Mesendoderm (in vitro differentiated cells): ENCODE measurements around the gene UVSSA.
A peak's percentile ranks its signal among the peaks of the same experiment; 100 is the strongest.

Experiments used
- DNase-seq: peaks from one replicate; pipeline ENCODE4 v3.0.0; 2013
- H2AK5ac ChIP-seq: 2 replicates; pipeline ENCODE4 v1.6.1; 2013; ENCODE audit warnings: low read length, inconsistent platforms
- H2BK120ac ChIP-seq: 2 replicates; pipeline ENCODE4 v1.6.1; 2013; ENCODE audit warnings: low read depth, mild to moderate bottlenecking, low read length, moderate library complexity, mixed read lengths
- H2BK15ac ChIP-seq: replicated peaks from 2 replicates; pipeline ENCODE4 v1.6.1; 2013; ENCODE audit warnings: low read depth, mild to moderate bottlenecking, moderate library complexity
- H2BK5ac ChIP-seq: 2 replicates; pipeline ENCODE4 v1.6.1; 2013; ENCODE audit warnings: low read length, inconsistent platforms
- H3K18ac ChIP-seq: 2 replicates; pipeline ENCODE4 v1.6.1; 2013; ENCODE audit warnings: mild to moderate bottlenecking, low read length, mixed read lengths
- H3K23ac ChIP-seq: one replicate; pipeline ENCODE4 v1.6.1; 2013; ENCODE audit warnings: low read length
- H3K27ac ChIP-seq: 2 replicates; pipeline ENCODE4 v1.5.1; 2013; ENCODE audit warnings: low read depth, mild to moderate bottlenecking, inconsistent platforms, low read length, moderate library complexity
- H3K27me3 ChIP-seq: 2 replicates; pipeline ENCODE4 v1.6.1; 2013; ENCODE audit warnings: low read length, control low read depth, mild to moderate bottlenecking, inconsistent platforms; ENCODE audit not compliant: insufficient read depth, poor library complexity
- H3K36me3 ChIP-seq: 2 replicates; pipeline ENCODE4 v1.6.1; 2013; ENCODE audit warnings: low read length, inconsistent platforms; ENCODE audit not compliant: control insufficient read depth, insufficient read depth
- H3K4ac ChIP-seq: one replicate; pipeline ENCODE4 v1.6.1; 2013; ENCODE audit warnings: low read depth, mild to moderate bottlenecking, low read length, moderate library complexity
- H3K4me1 ChIP-seq: 2 replicates; pipeline ENCODE4 v1.6.1; 2013; ENCODE audit warnings: low read depth, low read length, inconsistent platforms; ENCODE audit not compliant: control insufficient read depth
- H3K4me2 ChIP-seq: 2 replicates; pipeline ENCODE4 v1.6.1; 2013; ENCODE audit warnings: low read length
- H3K4me3 ChIP-seq: 2 replicates; pipeline ENCODE4 v1.5.1; 2013; ENCODE audit warnings: mild to moderate bottlenecking, low read length
- H3K56ac ChIP-seq: one replicate; pipeline ENCODE4 v1.6.1; 2013; ENCODE audit warnings: low read length
- H3K79me1 ChIP-seq: 2 replicates; pipeline ENCODE4 v1.6.1; 2013; ENCODE audit warnings: low read length, inconsistent platforms
- H3K79me2 ChIP-seq: 2 replicates; pipeline ENCODE4 v1.6.1; 2013; ENCODE audit warnings: mild to moderate bottlenecking, low read length; ENCODE audit not compliant: control insufficient read depth, insufficient read depth
- H3K9ac ChIP-seq: 2 replicates; pipeline ENCODE4 v1.6.1; 2013; ENCODE audit warnings: low read length, inconsistent platforms
- H4K5ac ChIP-seq: one replicate; pipeline ENCODE4 v1.6.1; 2013; ENCODE audit warnings: low read length
- H4K8ac ChIP-seq: one replicate; pipeline ENCODE4 v1.6.1; 2013; ENCODE audit warnings: low read depth, mild to moderate bottlenecking, control low read depth, low read length, moderate library complexity
- WGBS: extraction: QIAGEN DNeasy Blood & Tissue Kit; methylation state at CpG from one replicate; pipeline ENCODE4 v1.1.7; 2013; ENCODE audit warnings: low lambda C conversion rate, missing lambda C conversion rate; ENCODE audit not compliant: insufficient coverage; ENCODE audit errors: extremely low coverage; 5-methylcytosine and 5-hydroxymethylcytosine counted together

UVSSA gene

DNA sequence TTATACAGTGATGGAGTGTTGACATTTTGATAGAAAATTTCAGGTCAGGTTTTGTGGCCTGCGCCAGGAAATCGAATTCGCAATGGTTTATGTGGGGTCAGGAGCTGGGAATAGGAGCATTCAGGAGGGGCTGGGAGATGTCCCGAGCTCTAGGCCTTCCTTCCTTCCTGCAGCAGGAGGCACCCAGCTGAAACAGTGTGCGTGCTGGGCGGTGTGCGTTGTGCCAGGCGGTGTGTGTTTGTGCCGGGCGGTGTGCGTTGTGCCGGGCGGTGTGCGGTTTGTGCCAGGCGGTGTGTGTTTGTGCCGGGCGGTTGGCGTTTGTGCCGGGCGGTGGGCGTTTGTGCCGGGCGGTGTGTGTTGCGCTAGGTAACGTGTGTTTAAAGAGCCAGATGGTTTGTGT is 1.7 kb downstream of the UVSSA start:
- WGBS, result no CpG with 5 or more reads among the region's 25 CpGs
- no peak for DNase-seq
- no peak overlapping the region for H4K5ac ChIP-seq
- H3K36me3 ChIP-seq, result no peaks in the 10 kb centered on the region
- H2BK15ac ChIP-seq, result no peak overlapping the region
- no peaks in the 10 kb centered on the region for H3K27me3 ChIP-seq
- no peak overlapping the region for H2BK120ac ChIP-seq
- H3K4me1 ChIP-seq, result no peaks in the 10 kb centered on the region
- no peak overlapping the region for H3K18ac ChIP-seq
- no peak overlapping the region for H3K23ac ChIP-seq
- H3K4me2 ChIP-seq, result no peak overlapping the region
- no peak overlapping the region for H2BK5ac ChIP-seq
- no peak overlapping the region for H3K9ac ChIP-seq
- no peak overlapping the region for H2AK5ac ChIP-seq
- H3K27ac ChIP-seq, result no peak overlapping the region
- no peak overlapping the region for H3K4me3 ChIP-seq
- no peaks in the 10 kb centered on the region for H3K79me2 ChIP-seq
- H3K4ac ChIP-seq, result no peak overlapping the region
- no peak overlapping the region for H3K56ac ChIP-seq
- peaks cover 7% of the 10 kb centered on the region for H3K79me1 ChIP-seq
- no peak overlapping the region for H4K8ac ChIP-seq

DNA sequence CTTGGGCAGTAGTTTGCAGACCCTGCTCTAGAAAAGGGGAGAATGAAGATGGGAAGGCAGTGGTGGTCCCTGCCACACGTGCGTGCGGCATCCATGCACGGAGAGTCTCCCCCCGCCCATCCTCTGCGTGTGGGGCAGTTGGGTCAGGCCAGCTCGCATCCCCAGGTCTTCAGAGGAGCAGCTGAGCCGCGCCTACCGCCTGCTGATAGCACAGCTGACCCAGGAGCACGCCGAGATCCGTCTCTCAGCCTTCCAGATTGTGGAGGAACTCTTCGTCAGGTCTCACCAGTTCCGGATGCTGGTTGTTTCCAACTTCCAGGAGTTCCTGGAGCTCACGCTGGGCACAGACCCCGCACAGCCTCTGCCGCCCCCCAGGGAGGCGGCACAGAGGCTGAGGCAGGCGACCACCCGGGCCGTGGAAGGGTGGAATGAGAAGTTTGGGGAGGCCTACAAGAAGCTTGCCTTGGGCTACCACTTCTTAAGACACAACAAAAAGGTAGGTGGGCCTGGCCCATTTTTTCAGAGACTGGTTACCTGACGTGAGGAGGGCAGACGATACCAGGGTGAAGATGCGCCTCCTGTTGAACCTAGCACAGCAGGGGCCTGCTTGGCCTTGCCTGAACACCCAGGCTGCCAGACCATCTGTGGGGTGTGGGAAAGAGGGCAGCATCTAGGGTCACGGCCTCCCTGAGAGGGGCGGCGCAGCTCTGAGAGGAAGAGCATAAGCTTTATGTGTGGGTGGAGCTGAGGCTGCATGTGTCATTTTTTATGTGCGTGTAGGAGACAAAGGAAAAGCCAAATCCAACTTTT is 2.6 kb downstream of the UVSSA start:
- Histone ChIP-seq H2BK15ac (no peak overlapping the region), H3K79me1 (peaks cover 7% of the 10 kb centered on the region), H4K5ac (no peak overlapping the region), H3K4me3 (no peak overlapping the region), H3K27ac (no peak overlapping the region), H3K27me3 (no peaks in the 10 kb centered on the region), H4K8ac (no peak overlapping the region), H3K4ac (no peak overlapping the region), H2BK5ac (no peak overlapping the region), H3K23ac (no peak overlapping the region), H3K56ac (no peak overlapping the region), H3K79me2 (no peaks in the 10 kb centered on the region), H2BK120ac (no peak overlapping the region), H3K9ac (no peak overlapping the region), H3K18ac (no peak overlapping the region), H2AK5ac (no peak overlapping the region), H3K36me3 (no peaks in the 10 kb centered on the region), H3K4me1 (no peaks in the 10 kb centered on the region), H3K4me2 (no peak overlapping the region)
- WGBS, result no CpG with 5 or more reads among the region's 29 CpGs
- no peak for DNase-seq

DNA sequence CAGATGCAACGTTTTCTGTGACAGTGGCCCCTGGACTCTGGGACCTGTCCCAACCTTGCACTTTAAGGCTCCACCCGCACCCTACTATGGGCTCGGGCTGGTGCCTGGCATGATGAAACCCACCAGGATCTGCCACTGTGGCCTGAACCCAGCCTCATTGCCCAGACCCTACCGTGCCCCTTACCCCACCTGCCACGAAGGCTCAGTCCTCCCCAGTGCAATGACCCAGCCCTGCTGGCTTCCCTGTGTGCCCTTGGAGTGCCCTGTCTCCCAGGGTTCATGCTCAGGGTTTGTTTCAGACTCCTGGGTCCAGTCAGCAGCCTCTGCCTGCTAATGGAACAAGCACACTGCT is 3.1 kb downstream of the UVSSA start:
- no peaks in the 10 kb centered on the region for H3K4me1 ChIP-seq

DNA sequence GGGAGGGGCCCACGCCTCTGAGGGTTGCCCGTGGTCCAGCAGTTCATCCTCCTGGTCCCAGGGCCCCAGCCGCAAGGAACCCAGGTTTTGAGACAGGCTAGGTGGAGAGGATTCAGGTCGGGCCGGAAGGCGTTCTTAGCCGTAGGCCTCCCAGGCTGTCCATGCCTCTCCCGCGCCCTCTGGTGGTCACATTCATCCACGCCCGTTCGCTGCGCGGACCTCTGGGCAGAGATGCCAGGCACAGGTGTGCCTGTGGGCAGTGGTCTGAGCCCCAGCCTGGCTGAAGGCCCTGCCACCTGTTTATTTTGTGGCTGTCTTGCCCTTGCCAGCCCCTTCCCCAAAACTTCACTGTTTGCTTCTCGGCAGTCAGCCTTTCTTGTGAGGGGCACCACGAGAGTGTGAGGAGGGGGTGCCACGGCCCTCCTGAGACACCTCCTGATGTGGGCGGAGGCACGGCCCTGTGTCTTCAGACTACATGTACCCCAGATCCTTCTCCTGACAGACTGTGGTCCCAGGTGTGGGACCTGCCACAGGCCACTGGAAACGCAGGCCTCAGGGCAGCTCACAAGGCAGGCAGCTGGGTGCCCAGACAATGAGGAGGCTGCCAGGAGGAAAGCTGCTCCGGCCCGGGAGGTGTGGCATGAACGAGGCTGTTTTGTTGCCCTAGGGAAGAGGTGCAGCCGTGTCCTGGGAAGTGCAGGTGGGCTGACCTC is 5.0 kb downstream of the UVSSA start:
- Histone ChIP-seq H3K18ac (no peak overlapping the region), H3K56ac (peak overlapping the region; percentile 62), H3K27me3 (no peaks in the 10 kb centered on the region), H3K79me2 (no peaks in the 10 kb centered on the region), H2AK5ac (no peak overlapping the region), H3K4me3 (no peak overlapping the region), H3K4me1 (no peaks in the 10 kb centered on the region), H3K27ac (no peak overlapping the region), H3K4ac (no peak overlapping the region), H4K5ac (no peak overlapping the region), H2BK15ac (no peak overlapping the region), H4K8ac (no peak overlapping the region), H2BK5ac (no peak overlapping the region), H3K79me1 (peaks cover 5% of the 10 kb centered on the region), H2BK120ac (no peak overlapping the region), H3K4me2 (no peak overlapping the region), H3K36me3 (no peaks in the 10 kb centered on the region), H3K23ac (no peak overlapping the region), H3K9ac (no peak overlapping the region)
- no CpG with 5 or more reads among the region's 24 CpGs for WGBS
- peak; percentile 78 for DNase-seq

More for the DNA sequence above, 3.1 kb downstream of the UVSSA start:
- Histone ChIP-seq H3K18ac (no peak overlapping the region), H3K79me1 (peaks cover 5% of the 10 kb centered on the region), H2AK5ac (no peak overlapping the region), H3K9ac (no peak overlapping the region), H4K5ac (no peak overlapping the region), H3K4ac (no peak overlapping the region), H3K4me2 (no peak overlapping the region), H3K36me3 (no peaks in the 10 kb centered on the region), H3K4me3 (no peak overlapping the region), H3K56ac (no peak overlapping the region), H4K8ac (no peak overlapping the region), H3K27ac (no peak overlapping the region), H2BK15ac (no peak overlapping the region), H3K23ac (no peak overlapping the region), H2BK120ac (no peak overlapping the region), H3K27me3 (no peaks in the 10 kb centered on the region), H3K79me2 (no peaks in the 10 kb centered on the region), H2BK5ac (no peak overlapping the region)
- WGBS, result no CpG with 5 or more reads among the region's 5 CpGs
- no peak for DNase-seq

DNA sequence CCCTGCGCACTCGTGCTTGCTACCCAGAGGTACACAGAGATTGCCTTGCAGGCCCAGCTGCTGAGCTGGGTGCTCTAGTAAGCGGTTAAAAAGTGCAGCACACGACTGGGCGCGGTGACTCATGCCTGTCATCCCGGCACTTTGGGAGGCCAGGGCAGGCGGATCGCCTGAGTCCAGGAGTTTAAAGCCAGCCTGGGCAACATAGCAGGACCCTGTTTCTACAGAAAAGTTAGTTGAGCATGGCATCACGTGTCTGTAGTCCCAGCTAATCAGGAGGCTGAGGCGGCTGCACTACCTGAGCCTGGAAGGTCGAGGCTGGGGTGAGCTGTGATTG is 5.5 kb downstream of the UVSSA start:
- Histone ChIP-seq H3K79me2 (no peaks in the 10 kb centered on the region), H2BK120ac (no peak overlapping the region), H3K27me3 (no peaks in the 10 kb centered on the region), H3K79me1 (peaks cover 5% of the 10 kb centered on the region), H3K23ac (no peak overlapping the region), H2BK15ac (no peak overlapping the region), H4K8ac (no peak overlapping the region), H2BK5ac (no peak overlapping the region), H3K27ac (no peak overlapping the region), H3K4me3 (no peak overlapping the region), H3K4ac (no peak overlapping the region), H3K56ac (no peak overlapping the region), H4K5ac (no peak overlapping the region), H3K36me3 (no peaks in the 10 kb centered on the region), H2AK5ac (no peak overlapping the region), H3K9ac (no peak overlapping the region), H3K18ac (no peak overlapping the region), H3K4me1 (no peaks in the 10 kb centered on the region), H3K4me2 (no peak overlapping the region)
- no peak for DNase-seq
- WGBS, result no CpG with 5 or more reads among the region's 12 CpGs
